Stimulated activated CD8-positive, alpha-beta memory T cell treated with anti-CD3 and anti-CD28 coated beads, Interleukin-15, amount 100 ng/mL, for 48 hours (primary cell): ENCODE results near the gene POLR1G.
A peak's percentile ranks its signal among the peaks of the same experiment; 100 is the strongest.

Source experiments
- DNase-seq, 2 donors: peaks; one replicate each; pipeline ENCODE4 v3.0.0-alpha.2; 2020; ENCODE audit warnings: low read depth in 2 of 2

Gene POLR1G

GRCh38 chr19:45406226-45407090, at the start of gene POLR1G:
Gene POLR1G (plus strand): TSS chr19:45406644. CDS start chr19:45406697, 53 bp downstream.
- peak; percentile 65 to 73 for DNase-seq

- no peak for DNase-seq
Observed at GRCh38 chr19:45356760-45357444, 49.5 kb upstream of the POLR1G start.

- no peak for DNase-seq
Observed at GRCh38 chr19:45357445-45357783, 49.0 kb upstream of the POLR1G start.

- no peak for DNase-seq
Observed at GRCh38 chr19:45358213-45358792, 48.1 kb upstream of the POLR1G start.

- DNase-seq, result no peak
Observed at GRCh38 chr19:45361608-45362007, 44.8 kb upstream of the POLR1G start.

- DNase-seq, result no peak
Observed at GRCh38 chr19:45362291-45362690, 44.2 kb upstream of the POLR1G start.

GRCh38 chr19:45363861-45364459, 42.5 kb upstream of the POLR1G start:
- no peak for DNase-seq

- no peak for DNase-seq
Observed at GRCh38 chr19:45364696-45365095, 41.7 kb upstream of the POLR1G start.

GRCh38 chr19:45368127-45368526, 38.3 kb upstream of the POLR1G start:
- DNase-seq, result no peak

GRCh38 chr19:45368737-45369340, 37.6 kb upstream of the POLR1G start:
- no peak for DNase-seq

- DNase-seq, result peak; percentile 98 to 99
Observed at GRCh38 chr19:45370410-45371204, 35.8 kb upstream of the POLR1G start, which contains the start of gene ERCC2. Gene ERCC2 (minus strand): TSS chr19:45370573. CDS start chr19:45370540, 33 bp downstream.

GRCh38 chr19:45376045-45376724, 30.3 kb upstream of the POLR1G start:
- no peak for DNase-seq

- no peak for DNase-seq
Observed at GRCh38 chr19:45380107-45380506, 26.3 kb upstream of the POLR1G start.

- no peak for DNase-seq
Observed at GRCh38 chr19:45382426-45382825, 24.0 kb upstream of the POLR1G start.

- no peak for DNase-seq
Observed at GRCh38 chr19:45385392-45386221, 20.8 kb upstream of the POLR1G start.

- no peak for DNase-seq
Observed at GRCh38 chr19:45391346-45391745, 15.1 kb upstream of the POLR1G start.

GRCh38 chr19:45391871-45392665, 14.4 kb upstream of the POLR1G start:
- no peak for DNase-seq

- no peak for DNase-seq
Observed at GRCh38 chr19:45395821-45396617, 10.4 kb upstream of the POLR1G start.
